Stimulated activated CD8-positive, alpha-beta memory T cell treated with anti-CD3 and anti-CD28 coated beads, Interleukin-7, amount 100 ng/mL, for 4 hours (primary cell): ENCODE results near the gene DAP3.
"Not testable (repeated sequence)": the region's sequence is repeated elsewhere in the genome, so short reads cannot be mapped to it uniquely, and the experiment has no call there.

Experiments
- DNase-seq, 2 donors: peaks; one replicate each; pipeline ENCODE4 v3.0.0-alpha.2; 2020; ENCODE audit warnings: low read depth in 2 of 2

The DAP3 gene

DNA sequence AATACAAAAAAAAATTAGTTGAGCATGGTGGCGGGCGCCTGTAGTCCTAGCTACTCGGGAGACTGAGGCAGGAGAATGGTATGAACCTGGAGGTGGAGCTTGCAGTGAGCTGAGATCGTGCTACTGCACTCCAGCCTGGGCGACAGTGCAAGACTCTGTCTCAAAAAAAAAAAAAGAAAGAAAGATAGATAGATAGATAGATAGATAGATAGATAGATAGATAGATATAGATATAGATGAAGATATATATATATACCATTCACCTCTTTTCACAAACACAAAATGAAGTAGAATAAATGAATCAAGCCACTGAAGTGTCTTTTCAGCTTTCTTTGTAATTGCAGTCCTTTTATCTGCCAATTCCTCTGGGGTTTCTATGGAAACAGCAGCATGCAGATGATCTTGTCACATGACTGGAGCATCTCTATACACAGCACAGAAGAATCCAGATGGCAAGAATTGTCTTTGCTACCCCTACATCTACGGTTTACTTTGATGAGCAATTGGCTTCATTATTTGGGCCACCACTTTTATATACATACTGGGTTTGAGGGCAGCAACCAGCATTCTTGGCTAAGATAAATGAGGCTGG lies 29.7 kb downstream of the DAP3 start:
- DNase-seq = not testable (repeated sequence)

DNA sequence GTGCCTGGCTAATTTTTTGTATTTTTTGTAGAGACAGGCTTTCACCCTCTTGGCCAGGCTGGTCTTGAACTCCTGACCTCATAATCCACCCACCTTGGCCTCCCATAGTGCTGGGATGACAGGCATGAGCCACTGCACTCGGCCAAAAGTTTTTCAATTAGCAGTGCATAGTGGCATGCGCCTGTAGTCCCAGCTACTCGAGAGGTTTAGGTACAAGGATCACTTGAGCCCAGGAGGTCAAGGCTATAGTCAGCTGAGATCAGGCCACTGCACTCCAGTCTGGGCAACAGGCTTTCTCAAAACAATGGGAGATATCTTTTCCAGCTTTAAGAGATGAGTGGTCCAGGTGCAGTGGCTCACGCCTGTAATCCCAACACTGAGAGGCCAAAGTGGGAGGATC lies 30.8 kb downstream of the DAP3 start:
- no peak for DNase-seq

DNA sequence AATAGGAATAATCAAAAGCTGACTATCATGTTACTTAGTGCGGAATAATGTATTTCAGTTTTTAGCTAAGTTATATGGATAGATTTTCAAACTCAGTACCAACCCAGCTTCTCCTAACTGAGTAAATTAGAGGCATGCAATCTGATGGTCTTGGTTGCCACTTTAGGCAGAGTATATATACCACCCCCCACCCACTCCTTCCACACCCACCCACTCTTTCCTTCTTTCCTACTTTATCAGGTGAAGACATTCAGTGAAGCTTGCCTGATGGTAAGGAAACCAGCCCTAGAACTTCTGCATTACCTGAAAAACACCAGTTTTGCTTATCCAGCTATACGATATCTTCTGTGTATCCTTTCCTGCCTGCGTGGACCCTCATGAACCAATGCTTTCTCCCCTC lies 36.3 kb downstream of the DAP3 start:
- no peak for DNase-seq

DNA sequence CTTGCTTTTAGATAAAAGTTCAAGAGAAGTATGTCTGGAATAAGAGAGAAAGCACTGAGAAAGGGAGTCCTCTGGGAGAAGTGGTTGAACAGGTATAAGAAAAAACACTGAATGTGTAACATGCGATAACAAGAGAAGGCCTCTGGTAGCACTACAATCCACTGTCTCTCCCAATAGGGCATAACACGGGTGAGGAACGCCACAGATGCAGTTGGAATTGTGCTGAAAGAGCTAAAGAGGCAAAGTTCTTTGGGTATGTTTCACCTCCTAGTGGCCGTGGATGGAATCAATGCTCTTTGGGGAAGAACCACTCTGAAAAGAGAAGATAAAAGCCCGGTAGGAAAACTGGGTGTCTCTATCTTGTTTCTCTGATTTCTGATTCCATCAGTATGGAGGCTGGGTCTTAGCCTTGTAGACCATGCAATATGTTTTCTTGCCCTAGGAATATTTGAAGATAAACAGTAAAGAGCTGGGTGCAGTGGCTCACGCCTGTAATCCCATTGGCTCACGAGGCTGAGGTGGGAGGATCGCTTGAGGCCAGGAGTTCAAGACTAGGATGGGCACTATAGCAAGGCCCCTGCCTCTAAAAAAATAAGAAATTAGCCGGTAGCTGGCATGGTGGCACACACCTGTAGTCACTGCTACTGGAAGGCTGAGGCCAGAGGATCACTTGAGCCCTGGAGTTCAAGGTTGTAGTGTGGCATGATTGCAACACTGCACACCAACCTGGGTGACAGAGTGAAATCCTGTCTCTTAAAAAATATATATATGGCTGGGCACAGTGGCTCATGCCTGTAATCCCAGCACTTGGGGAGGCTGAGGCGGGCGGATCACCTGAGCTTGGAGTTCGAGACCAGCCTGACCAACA lies 40.4 kb downstream of the DAP3 start:
- DNase-seq = no peak

DNA sequence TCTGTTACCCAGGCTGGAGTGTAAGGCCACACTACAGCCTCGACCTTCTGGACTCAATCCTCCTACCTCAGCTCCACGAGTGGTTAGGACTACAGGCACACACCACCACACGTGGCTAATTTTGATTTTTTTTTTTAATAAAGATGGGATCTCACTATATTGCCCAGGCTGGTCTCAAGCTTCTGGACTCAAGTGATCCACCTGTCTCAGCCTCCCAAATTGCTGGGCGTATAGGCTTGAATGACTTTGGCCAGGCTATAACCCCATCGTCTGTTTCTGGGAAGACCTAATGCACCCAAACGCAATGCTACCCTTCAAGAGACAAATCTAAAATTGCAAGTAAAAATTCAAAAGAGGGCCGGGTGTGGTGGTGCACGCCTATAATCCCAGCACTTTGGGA lies 52.1 kb downstream of the DAP3 start:
- no peak for DNase-seq

DNA sequence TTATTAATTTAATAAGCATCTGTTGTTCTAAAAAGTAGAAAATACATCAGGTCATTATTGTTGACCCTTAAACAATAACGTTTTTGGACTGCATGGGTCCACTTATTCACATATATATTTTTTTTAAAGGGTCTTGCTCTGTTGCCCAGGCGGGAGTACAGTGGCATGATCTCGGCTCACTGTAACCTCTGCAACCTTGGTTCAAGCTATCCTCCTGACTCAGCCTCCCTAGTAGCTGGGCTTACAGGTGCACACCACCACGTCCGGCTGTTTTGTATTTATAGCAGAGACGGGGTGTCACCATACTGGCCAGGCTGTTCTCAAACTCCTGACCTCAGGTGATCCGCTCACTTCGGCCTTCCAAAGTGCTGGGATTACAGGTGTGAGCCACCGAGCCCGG lies 53.0 kb downstream of the DAP3 start:
- no peak for DNase-seq

DNA sequence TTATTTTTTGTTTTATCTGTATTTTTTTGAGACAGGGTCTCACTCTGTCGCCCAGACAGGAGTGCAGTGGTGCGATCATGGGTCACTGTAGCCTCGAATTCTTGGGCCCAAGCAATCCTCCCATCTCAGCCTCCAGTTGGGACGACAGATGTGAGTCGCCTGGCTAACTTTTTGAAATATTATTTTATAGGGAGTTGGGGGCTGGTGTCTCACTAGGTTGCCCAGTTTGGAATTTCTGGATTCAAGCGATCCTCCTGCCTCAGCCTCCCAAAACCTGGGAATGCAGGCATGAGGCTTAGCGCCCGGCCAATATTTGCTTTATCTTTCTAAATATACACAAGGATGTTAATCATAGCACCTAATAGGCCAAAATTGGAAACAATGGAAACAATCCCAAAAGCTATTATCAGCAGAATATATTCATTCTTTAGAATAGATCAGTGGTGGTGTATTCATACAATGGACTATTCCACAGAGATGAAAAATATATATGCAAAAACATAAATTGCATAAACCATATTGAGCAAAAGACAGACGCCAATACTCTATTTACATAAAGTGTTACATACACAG lies 55.9 kb downstream of the DAP3 start:
- no peak for DNase-seq

DNA sequence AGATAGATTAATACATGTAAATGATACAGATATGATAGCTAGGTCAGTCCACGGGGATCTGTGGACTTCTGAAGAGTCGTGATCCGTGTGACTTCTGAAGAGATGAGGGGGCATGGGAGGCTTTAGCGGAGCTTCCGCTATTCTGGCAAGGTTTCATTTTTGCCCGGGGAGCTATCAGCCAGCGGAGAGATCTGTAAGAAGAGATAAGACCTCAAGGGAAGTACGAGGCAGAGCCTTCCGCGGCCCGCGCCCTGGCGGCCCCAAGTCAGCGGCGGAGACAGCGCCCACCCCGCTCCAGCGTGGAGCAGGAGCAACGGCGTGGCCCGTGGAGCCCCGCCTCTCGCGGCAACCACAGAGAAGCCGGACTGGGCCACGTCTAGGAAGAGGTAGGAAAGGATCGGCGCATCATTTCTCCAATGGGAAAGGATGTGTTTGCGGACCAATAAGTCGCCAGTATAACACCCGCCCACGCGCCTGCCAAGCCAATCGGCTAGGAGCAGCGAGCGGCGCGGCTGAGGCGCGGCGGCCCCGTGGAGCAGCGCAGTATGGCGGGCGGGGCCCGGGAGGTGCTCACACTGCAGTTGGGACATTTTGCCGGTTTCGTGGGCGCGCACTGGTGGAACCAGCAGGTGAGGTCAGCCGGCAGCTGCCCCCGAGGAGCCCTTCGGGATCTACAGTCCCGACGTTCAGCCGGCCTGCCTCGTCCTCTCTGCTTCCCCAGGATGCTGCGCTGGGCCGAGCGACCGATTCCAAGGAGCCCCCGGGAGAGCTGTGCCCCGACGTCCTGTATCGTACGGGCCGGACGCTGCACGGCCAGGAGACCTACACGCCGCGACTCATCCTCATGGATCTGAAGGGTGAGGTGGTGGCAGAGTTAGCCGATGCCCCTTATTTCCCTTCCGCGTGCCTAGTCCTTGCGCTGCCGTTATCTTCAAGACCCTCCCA lies 56.7 kb downstream of the DAP3 start:
- DNase-seq = peak; percentile 90 to 93

DNA sequence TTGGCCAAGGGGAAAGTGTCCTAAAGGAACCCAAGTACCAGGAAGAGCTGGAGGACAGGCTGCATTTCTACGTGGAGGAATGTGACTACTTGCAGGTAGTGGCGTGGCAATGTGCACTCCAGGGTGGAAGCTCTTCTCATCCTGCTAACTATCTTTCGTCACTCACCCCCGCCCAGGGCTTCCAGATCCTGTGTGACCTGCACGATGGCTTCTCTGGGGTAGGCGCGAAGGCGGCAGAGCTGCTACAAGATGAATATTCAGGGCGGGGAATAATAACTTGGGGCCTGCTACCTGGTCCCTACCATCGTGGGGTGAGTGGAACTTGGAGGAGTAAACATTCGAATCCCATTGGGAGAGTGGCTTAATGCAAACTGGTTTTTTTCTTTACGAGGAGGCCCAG lies 58.7 kb downstream of the DAP3 start:
- not testable (repeated sequence) for DNase-seq

DNA sequence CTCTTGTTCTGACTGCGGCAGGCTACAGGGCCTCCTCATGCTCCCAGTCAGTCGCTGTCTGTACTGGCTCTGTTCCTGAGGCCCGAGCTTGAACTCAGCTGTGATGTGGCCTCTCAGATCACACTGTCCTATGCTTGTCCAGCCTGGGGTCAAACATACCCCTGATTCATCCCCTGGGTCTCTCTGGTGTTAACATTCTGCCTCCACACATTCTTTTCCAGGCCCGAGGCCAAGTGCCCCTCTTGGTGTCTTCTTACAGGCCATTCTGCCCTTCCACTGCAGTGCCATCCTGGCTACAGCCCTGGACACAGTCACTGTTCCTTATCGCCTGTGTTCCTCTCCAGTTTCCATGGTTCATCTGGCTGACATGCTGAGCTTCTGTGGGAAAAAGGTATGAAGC lies 59.2 kb downstream of the DAP3 start:
- DNase-seq = not testable (repeated sequence)

DNA sequence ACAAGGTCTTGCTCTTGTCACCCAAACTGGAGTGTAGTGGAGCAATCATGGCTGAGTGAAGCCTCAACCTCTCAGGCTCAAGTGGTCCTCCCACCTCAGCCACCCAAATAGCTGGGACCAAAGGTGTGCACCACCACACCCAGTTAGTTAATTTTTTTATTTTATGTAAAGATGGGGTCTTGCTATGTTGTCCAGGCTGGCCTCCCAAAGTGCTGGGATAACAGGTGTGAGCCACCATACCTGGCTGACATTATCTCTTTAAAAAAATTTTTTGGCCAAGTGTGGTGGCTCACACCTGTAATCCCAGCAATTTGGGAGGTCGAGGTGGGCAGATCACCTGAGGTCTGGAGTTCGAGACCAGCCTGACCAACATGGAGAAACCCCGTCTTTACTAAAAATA lies 70.1 kb downstream of the DAP3 start:
- not testable (repeated sequence) for DNase-seq

DNA sequence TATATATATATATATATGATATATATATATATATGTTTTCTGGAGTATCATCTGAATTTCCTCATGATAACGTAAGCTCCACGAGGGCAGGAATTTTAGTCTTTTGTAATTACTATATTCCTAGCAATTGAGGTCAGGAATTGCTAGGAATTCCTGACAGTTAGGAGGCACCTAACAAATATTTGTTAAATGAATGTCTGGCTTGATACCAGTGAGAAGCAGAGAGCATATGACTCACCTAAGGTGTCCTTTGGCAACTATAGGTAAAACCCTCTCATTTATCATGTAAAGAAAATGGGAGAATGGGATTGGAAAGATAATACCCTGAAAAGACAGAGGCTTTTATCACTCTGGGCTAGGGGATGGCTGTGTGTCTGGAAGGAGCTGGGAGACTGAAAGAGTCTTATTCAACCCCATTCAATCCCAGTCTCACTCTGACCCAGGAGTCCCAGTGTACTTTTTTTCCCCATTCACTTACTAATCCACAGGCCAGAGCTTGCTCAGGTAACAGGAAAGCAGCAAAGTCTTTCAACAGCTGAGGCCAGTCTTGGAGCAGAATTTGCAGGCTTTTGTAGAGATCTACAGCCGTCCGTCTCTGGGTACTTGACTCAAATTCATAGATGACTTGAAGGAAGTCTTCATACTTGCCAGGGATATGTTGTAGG lies 71.2 kb downstream of the DAP3 start:
- DNase-seq = no peak

DNA sequence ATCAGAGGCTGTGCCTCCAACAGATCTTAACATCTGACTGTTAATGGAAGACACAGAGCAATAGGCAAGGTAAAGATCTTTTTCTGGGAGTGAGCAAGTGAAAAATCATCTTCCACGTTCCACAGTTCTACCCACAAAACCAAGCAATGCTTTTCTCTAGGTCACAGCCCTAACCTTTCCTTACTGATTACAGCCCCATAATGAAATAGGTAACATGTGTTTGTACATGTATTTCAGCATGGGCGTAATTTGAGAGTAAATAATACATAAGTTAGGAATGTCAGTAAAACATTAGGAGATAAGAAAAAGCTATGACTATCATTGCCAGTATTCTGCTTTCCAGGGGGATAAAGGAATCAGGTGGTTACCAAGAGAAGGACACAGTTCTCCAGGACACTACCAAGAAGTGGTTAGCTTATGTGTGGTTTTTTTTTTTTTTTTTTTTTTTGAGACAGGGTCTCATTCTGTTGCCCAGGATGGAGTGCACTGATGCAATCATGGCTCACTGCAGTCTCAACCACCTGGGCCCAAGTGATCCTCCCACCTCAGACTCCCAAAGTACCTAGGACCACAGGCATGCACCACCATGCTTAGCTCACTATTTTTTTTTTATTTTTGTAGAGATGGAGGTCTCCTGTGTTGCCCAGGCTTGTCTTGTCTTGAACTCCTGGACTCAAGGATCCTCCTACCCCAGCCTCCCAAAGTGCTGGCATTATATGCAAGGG lies 72.0 kb downstream of the DAP3 start:
- no peak for DNase-seq

DNA sequence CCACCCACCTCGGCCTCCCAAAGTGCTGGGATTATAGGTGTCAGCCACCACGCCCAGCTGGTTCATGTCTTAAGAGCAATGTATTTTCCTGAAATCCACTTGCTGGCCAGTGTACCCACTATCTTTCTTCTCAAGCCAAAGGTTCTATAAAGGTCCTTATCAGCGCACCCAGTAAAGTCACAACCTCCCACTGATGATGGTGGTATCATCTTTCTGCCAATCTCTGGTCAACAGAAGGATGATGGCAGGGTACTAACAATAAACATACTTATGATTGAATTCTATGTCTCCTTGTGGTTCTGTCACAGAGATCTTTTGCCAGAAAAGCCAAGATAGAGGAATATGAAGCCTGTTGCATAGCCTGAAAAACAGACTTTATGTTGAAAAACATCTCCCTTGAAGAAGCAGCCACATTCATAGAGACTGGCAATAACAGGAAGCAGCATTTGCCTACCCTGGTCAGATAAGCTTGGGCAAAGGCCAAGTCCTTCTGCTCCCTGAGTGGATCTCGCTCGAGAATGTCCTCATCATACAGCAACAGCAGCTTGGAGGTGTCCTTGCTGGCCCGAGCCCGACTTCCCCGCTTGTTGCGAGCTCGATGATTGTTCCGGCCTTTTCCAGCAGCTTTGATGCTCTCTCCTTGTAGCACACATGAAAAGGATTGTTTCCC lies 73.0 kb downstream of the DAP3 start:
- no peak for DNase-seq

DNA sequence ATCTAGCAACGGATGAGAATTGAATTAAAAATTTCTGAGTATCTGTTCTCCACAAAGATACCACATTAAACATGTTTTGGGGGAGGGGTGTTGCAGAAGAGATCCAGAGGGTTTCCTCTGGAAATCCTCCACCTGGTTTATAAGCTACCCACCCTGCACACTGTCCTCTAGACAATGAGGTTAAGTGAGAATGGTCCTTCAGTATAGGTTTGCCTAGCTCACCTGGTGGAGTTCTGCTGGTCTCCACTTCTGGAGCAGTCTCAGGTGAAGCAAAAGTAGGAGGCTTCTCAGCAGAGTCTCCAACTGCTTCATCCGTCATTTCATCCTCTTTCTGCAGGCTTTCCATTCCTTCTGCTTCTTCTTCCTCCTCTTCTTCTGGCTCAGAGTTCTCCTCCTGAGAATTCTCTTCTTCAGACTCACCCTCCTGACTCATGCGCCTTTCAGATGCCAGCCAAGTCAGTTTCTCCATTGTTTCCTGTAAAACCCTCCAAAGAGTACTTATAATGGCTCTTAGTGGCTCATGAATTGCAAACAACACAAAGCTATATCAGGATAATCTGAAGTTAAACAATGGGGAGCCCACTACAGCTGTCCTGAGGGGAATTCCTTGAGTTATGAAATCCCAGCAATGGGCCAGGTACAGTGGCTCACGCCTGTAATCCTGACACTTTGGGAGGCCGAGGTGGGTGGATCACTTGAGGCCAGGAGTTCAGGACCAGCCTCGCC lies 74.4 kb downstream of the DAP3 start:
- not testable (repeated sequence) for DNase-seq

DNA sequence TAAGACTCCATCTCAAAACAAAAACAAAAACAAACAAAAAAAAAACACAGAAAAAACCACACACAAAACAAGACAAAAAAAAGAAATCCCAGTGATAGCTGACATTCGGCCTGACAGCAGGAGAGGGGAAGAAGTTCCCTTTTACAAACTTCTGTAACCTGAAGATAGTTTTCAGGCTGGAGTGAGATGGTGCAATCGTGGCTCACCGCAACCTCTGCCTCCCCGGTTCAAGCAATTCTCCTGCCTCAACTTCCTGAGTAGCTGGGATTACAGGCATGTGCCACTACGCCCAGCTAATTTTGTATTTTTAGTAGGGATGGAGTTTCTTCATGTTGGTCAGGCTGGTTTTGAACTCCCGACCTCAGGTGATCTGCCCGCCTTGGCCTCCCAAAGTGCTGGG lies 75.1 kb downstream of the DAP3 start:
- DNase-seq = not testable (repeated sequence)

DNA sequence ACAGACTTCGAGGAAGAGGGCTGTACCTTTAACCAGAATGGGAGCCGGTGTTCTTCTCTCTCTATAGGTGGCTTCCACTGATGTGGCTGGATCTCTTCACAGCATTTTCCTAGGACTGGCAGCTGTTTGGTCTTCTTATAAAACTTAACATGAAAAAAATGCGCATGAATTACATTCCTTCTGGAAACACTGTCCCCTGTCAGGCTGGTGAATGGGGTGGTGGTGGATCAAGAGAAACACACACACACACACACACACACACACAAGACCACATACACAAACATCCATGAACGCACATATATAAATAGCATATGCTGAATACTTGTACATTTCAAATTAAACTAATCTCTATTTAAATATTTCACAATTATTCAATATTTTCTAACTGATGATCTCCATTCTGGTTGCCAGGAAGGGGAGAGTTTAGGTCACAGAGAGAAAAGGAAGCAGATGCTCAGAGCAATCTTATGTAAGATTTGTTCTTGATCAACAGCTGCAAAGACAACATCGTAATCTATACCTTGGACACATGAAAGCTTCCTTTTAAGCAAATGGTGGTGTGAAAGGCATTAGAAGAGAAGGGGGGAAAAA lies 78.6 kb downstream of the DAP3 start:
- not testable (repeated sequence) for DNase-seq

DNA sequence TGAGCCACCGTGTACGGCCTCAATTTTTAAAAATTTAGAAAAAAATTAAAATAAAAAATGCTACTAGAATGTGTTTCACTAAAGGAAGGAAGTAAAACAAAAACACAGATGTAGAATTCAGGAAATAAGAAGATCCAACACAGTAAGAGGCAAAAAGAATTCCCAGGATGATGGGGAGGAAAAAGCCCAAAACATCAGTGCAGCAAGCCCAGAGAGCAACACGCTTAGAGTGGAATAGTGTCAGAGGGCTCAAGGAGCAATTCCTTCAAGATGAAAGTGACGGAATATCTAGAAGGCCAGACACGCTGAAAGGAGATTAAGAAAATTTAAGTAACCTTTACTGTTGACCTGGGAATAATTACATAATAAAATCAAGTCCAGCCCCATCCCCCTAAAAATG lies 80.4 kb downstream of the DAP3 start:
- no peak for DNase-seq

DNA sequence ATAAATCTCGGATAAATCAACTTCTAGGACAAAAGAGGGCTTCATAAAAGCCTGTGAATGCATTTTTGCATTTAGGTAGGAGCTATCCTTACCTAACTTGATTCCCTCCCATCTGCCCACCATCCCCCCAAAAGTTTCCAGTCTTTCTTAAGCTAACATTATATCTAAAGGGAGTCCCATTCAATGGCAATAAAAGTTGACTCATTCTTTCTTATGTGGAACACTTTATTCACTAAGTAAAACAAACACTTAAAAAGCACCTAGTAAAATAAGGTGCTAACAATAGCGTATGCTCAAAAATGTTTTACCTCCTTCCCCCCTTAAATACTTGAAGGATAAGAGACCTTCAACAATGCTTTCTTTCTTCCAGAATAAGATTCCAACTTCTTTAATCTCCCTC lies 84.3 kb downstream of the DAP3 start:
- DNase-seq = no peak
